DMS 273 (cell line): ENCODE measurements around the gene C1orf122.

Experiments
- DNase-seq: peaks from one replicate; lab custom pipeline; 2025; ENCODE audit not compliant: unreplicated experiment; lab: John Stamatoyannopoulos, UW

Gene C1orf122

GRCh38 chr1:37844536-37844935 lies 36.9 kb downstream of the C1orf122 start:
- DNase-seq: no peak

GRCh38 chr1:37845049-37845646 lies 37.6 kb downstream of the C1orf122 start:
- no peak for DNase-seq

- DNase-seq: no peak
Observed at GRCh38 chr1:37845786-37846185, 38.2 kb downstream of the C1orf122 start.

GRCh38 chr1:37846647-37847339 lies 39.2 kb downstream of the C1orf122 start:
- no peak for DNase-seq

GRCh38 chr1:37849480-37849879 lies 41.9 kb downstream of the C1orf122 start:
- no peak for DNase-seq

GRCh38 chr1:37850352-37850955 lies 42.9 kb downstream of the C1orf122 start:
- DNase-seq: no peak

- DNase-seq: no peak
Observed at GRCh38 chr1:37851262-37851661, 43.7 kb downstream of the C1orf122 start.

GRCh38 chr1:37851782-37852210 lies 44.2 kb downstream of the C1orf122 start:
- no peak for DNase-seq

- DNase-seq: no peak
Observed at GRCh38 chr1:37853157-37853556, 45.6 kb downstream of the C1orf122 start.

GRCh38 chr1:37854406-37854805 lies 46.8 kb downstream of the C1orf122 start:
- no peak for DNase-seq
